BE2C (cell line): Measurements from ENCODE around the gene KIF6.

Source experiments
- DNase-seq: peaks from one replicate; pipeline ENCODE4 v3.0.0-alpha.2; 2020
- H3K27me3 ChIP-seq: fragments of 250-450 bp; sonication (Bioruptor Pico); 2 replicates; pipeline ENCODE4 v1.5.1; 2020; ENCODE audit warnings: mild to moderate bottlenecking
- H3K36me3 ChIP-seq: fragments of 250-450 bp; sonication (Bioruptor Pico); 2 replicates; pipeline ENCODE4 v1.5.1; 2020; ENCODE audit warnings: mild to moderate bottlenecking
- H3K4me1 ChIP-seq: fragments of 250-450 bp; sonication (Bioruptor Pico); 2 replicates; pipeline ENCODE4 v1.5.1; 2020
- H3K4me3 ChIP-seq: 2 replicates; pipeline ENCODE4 v1.5.1; 2011; ENCODE audit warnings: low read depth, low read length
- H3K9me3 ChIP-seq: fragments of 250-450 bp; sonication (Bioruptor Pico); 2 replicates; pipeline ENCODE4 v1.5.1; 2020
- CTCF ChIP-seq: IDR thresholded peaks from 2 replicates; pipeline ENCODE4 v1.5.1; 2012; ENCODE audit warnings: mild to moderate bottlenecking, low read depth, low read length

KIF6 gene

DNA sequence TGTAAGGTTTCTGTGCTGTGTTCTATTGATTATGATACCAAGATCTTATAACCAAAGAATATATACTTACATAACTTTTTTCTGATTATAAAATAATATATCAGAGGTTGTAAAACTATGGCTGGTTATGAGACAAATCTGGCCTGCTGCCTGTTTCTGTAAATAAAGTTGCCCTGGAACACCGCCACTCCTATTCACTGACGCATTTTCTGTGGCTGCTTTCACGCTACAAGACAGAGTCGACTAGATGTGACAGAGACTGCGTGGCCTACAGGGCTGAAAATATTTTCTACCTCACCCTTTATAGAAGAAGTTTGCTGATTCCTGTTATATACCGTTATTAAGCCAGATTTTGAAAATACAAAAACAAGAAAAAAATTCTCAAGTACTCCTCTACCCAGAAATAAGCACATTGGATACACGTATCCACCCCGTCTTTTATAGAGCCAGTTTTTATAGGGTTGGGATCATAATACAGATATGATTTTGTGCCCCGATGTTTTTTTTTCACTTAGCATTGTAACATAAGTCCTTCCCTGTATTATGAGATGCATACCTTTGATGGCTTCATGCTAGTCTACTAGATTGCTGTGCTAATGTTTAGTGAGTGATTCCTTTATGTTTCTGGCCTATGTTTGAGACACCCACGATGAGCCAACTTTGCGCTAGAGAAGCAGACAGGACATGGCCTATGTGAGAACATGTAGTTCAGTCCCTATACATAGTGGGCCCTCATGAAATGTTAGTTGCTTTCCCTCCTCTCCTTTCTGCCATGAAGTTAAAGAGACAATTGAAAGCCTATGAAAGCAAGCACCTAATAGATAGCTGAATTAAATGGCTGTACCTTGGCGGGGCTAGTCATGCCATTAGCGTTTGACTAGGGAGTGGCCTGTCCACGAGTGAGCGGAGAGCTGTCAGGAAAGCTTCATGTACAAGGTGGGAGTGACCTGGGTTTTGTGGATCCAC lies 304.6 kb downstream of the KIF6 start:
- no peaks in the 10 kb centered on the region for H3K9me3 ChIP-seq
- H3K4me1 ChIP-seq = no peaks in the 10 kb centered on the region
- peaks cover 9% of the 10 kb centered on the region for H3K27me3 ChIP-seq
- DNase-seq = no peak
- no peak for TF ChIP-seq CTCF
- no peak overlapping the region for H3K4me3 ChIP-seq
- H3K36me3 ChIP-seq = no peaks in the 10 kb centered on the region

- DNase-seq = no peak
- H3K4me3 ChIP-seq = no peak overlapping the region
- H3K36me3 ChIP-seq = no peaks in the 10 kb centered on the region
- H3K9me3 ChIP-seq = no peaks in the 10 kb centered on the region
- peaks cover 9% of the 10 kb centered on the region for H3K27me3 ChIP-seq
- no peak for TF ChIP-seq CTCF
- no peaks in the 10 kb centered on the region for H3K4me1 ChIP-seq
Observed at GRCh38 chr6:39419607-39420006, 305.6 kb downstream of the KIF6 start.

GRCh38 chr6:39417440-39417839 lies 307.8 kb downstream of the KIF6 start:
- Histone ChIP-seq H3K4me3 (no peak overlapping the region), H3K9me3 (no peaks in the 10 kb centered on the region), H3K27me3 (peaks cover 5% of the 10 kb centered on the region), H3K4me1 (no peaks in the 10 kb centered on the region), H3K36me3 (no peaks in the 10 kb centered on the region)
- TF ChIP-seq CTCF = no peak
- DNase-seq = no peak

DNA sequence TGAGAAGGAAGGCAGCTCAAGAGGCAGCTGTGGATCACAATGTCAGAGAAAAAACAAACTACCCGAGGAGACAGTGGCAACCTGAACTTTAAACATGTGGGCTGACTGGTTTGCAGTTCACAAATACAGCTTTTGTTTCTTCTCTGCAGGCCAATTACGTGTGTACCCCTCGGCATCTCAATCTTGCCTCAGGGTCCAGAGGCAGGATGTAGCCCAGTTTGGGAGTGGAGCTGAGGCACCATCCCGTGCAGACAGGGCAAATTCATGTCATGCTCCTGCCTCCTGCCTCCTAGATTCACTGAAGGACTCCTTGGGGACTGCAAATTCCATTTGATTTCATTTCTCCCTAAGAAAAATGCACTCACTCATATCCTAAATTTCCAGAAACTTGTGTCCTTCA lies 308.5 kb downstream of the KIF6 start:
- Histone ChIP-seq H3K27me3 (peaks cover 2% of the 10 kb centered on the region; the same call in 1 of the 2 replicates), H3K4me3 (no peak overlapping the region), H3K36me3 (no peaks in the 10 kb centered on the region), H3K4me1 (no peaks in the 10 kb centered on the region), H3K9me3 (no peaks in the 10 kb centered on the region)
- DNase-seq = no peak
- TF ChIP-seq CTCF = no peak

- H3K4me3 ChIP-seq = no peak overlapping the region
- no peak for DNase-seq
- no peaks in the 10 kb centered on the region for H3K36me3 ChIP-seq
- no peaks in the 10 kb centered on the region for H3K27me3 ChIP-seq
- no peaks in the 10 kb centered on the region for H3K9me3 ChIP-seq
- H3K4me1 ChIP-seq = no peaks in the 10 kb centered on the region
- TF ChIP-seq CTCF = no peak
Observed at GRCh38 chr6:39416026-39416425, 309.2 kb downstream of the KIF6 start.

DNA sequence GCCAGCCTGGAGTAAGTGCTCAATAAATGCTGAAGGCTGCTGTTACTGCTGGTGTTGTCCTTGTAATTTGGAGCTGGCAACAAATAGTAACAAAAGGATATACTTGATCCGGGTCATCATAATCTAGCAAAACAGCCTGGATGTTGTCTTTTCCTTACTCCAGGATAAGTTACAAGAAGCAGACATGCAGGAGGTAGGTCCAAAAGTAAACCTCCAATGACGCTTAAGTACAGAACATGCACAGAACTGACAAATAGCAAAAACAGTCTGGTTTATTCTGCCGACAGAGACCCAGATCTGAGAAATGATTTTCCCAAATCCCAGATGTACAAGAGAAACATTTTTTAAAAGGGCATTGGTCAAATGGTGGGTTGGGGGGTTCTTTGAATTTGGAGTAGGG lies 309.7 kb downstream of the KIF6 start:
- no peak for DNase-seq
- Histone ChIP-seq H3K4me3 (no peak overlapping the region), H3K4me1 (no peaks in the 10 kb centered on the region), H3K36me3 (no peaks in the 10 kb centered on the region), H3K27me3 (no peaks in the 10 kb centered on the region), H3K9me3 (no peaks in the 10 kb centered on the region)
- TF ChIP-seq CTCF = no peak
